Prostate gland (tissue), 2 donors: ENCODE measurements around the gene TUSC1. TPM values are rescaled to one million over a fixed set of nuclear protein-coding genes. Genes with fewer than 3 reads are reported as not detected.
"Not testable (repeated sequence)": the region's sequence is repeated elsewhere in the genome, so short reads cannot be mapped to it uniquely, and the experiment has no call there.

ENCODE experiments used
- DNase-seq: peaks from one replicate; pipeline ENCODE4 v3.0.0-alpha.2; 2019; ENCODE audit warnings: low spot score
- H3K27ac ChIP-seq, 2 donors: fragments of 200-600 bp; sonication (generic); 2 replicates each; pipeline ENCODE4 v1.5.1; 2017 to 2019
- H3K27me3 ChIP-seq: fragments of 200-600 bp; sonication (generic); replicated peaks from 2 replicates; pipeline ENCODE4 v1.5.1; 2019; ENCODE audit not compliant: insufficient read depth
- H3K36me3 ChIP-seq, 2 donors: fragments of 200-600 bp; sonication (generic); 1 replicate in 1 of 2; 2 replicates in 1 of 2; pipeline versions ENCODE4 v1.5.1 to v1.8.1; 2017 to 2019
- H3K4me1 ChIP-seq: fragments of 200-600 bp; sonication (generic); replicated peaks from 2 replicates; pipeline ENCODE4 v1.5.1; 2019
- H3K4me3 ChIP-seq, 2 donors: fragments of 200-600 bp; sonication (generic); 2 replicates each; pipeline ENCODE4 v1.5.1; 2017 to 2019
- H3K9me3 ChIP-seq: fragments of 200-600 bp; sonication (generic); 2 replicates; pipeline ENCODE4 v1.5.1; 2017
- POLR2A ChIP-seq: fragments of 450-650 bp; IDR thresholded peaks from one replicate; pipeline ENCODE4 v1.6.1; 2016; ENCODE audit warnings: antibody characterized with exemption, mild to moderate bottlenecking
- POLR2AphosphoS5 ChIP-seq: sonication (generic); formaldehyde crosslinking; IDR thresholded peaks from one replicate; pipeline ENCODE4 v1.6.1; 2017; ENCODE audit warnings: antibody characterized with exemption
- WGBS: methylation state at CpG from one replicate; pipeline ENCODE4 v1.1.5; 2018; 5-methylcytosine and 5-hydroxymethylcytosine counted together
- intact Hi-C: fragments of 100-400 bp; cut with DNase I; formaldehyde crosslinking; loops from one replicate; pipeline ENCODE4 v1.14.2; 2022
- total RNA-seq, 2 donors: library from RNA; depleted of rRNA; stranded (reverse); fragments of >200 nt; gene quantifications; one replicate each; pipeline ENCODE4 v1.1.0, GENCODE V29; 2016
- TF ChIP-seq, protein P1 (sequence below), 4 experiments: fragments of 200-600 bp in 2 of 4; fragments of 450-650 bp in 2 of 4; sonication (generic) in 2 of 4; IDR thresholded peaks; 1 replicate in 3 of 4; 2 replicates in 1 of 4; pipeline ENCODE4 v1.5.1; 2016 to 2019; ENCODE audit warnings: antibody characterized with exemption in 4 of 4, mild to moderate bottlenecking in 2 of 4, moderate library complexity in 2 of 4

The TUSC1 gene
- total RNA-seq, 2 donors from 2014 or later, result 35.6 to 37.2 TPM

DNA sequence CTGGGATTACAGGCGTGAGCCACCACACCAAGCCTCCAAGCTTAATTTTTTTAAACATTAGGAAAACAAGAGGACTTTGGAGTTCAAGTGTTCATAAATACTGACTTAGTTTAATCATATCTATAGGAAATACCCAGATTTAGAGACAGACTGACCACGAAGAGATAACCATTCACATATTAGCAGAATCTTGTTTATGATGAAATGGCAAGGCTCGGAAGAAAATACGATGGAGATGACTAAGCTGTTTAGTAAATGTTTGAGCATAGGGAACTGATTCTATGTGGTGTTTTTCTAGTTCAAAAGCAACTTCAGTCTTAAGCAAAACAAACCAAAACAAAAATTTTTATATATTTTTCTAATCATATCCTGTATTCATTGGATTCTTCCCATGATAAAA lies 13.5 kb upstream of the TUSC1 start:
- H3K36me3 ChIP-seq, result no peaks in the 10 kb centered on the region
- no peak for DNase-seq
- H3K4me3 ChIP-seq, result no peak overlapping the region
- intact Hi-C loops, result no loop called here
- TF ChIP-seq POLR2A, result no peak
- no peak for TF ChIP-seq POLR2AphosphoS5
- TF ChIP-seq, protein P1, sequence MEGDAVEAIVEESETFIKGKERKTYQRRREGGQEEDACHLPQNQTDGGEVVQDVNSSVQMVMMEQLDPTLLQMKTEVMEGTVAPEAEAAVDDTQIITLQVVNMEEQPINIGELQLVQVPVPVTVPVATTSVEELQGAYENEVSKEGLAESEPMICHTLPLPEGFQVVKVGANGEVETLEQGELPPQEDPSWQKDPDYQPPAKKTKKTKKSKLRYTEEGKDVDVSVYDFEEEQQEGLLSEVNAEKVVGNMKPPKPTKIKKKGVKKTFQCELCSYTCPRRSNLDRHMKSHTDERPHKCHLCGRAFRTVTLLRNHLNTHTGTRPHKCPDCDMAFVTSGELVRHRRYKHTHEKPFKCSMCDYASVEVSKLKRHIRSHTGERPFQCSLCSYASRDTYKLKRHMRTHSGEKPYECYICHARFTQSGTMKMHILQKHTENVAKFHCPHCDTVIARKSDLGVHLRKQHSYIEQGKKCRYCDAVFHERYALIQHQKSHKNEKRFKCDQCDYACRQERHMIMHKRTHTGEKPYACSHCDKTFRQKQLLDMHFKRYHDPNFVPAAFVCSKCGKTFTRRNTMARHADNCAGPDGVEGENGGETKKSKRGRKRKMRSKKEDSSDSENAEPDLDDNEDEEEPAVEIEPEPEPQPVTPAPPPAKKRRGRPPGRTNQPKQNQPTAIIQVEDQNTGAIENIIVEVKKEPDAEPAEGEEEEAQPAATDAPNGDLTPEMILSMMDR (IDR thresholded peaks at IDR 0.05), result no peak
- no peaks in the 10 kb centered on the region for H3K9me3 ChIP-seq
- WGBS, result 93% methylated on average over 4 of the region's 4 CpGs
- H3K27ac ChIP-seq, result no peak overlapping the region
- H3K27me3 ChIP-seq, result no peaks in the 10 kb centered on the region
- H3K4me1 ChIP-seq, result no peaks in the 10 kb centered on the region

DNA sequence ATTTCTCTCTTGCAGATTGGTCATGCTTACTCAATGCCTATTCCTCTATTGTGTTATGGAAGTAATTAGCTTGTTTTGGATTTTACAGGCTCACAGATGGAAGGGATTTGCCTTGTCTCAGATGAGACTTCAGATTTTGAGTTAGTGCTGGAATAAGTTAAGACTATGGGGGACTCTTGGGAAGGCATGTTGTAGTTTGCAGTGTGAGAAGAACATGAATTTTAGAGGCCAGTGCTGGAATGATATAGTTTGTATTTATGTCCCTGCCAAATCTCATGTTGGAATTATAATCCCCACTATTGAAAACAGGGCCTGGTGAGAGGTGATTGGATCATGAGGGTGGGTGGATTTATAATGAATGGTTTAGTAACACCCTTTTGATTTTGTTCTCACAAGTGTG lies 6.1 kb upstream of the TUSC1 start:
- no peaks in the 10 kb centered on the region for H3K9me3 ChIP-seq
- DNase-seq, result no peak
- H3K4me1 ChIP-seq, result no peaks in the 10 kb centered on the region
- no peaks in the 10 kb centered on the region for H3K36me3 ChIP-seq
- H3K27ac ChIP-seq, result no peak overlapping the region
- no peaks in the 10 kb centered on the region for H3K27me3 ChIP-seq
- no peak overlapping the region for H3K4me3 ChIP-seq
- intact Hi-C loops, result no loop called here
- TF ChIP-seq, protein P1 (IDR thresholded peaks at IDR 0.05), result no peak
- no peak for TF ChIP-seq POLR2AphosphoS5
- no peak for TF ChIP-seq POLR2A

DNA sequence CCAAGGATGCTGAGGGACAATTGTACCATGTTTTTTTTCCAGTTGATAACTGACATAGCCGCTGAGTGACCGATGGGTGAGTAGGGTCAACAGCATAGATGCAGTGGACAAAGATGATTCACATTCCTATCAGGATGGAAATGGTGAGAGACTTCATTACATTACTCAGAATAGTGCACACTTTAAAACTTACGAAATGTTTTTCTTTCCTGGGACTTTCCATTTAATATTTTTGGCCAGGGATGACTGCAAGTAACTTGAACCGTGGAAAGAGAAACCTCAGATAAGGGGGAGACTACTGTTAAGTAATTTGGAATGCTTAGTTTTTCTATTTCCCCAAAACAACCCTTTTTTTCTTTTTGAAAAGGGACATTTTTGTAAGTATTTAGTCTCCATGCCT lies 3.0 kb upstream of the TUSC1 start:
- no peak overlapping the region for H3K4me3 ChIP-seq
- H3K9me3 ChIP-seq, result no peaks in the 10 kb centered on the region
- intact Hi-C loops, result no loop called here
- no peak for DNase-seq
- no peaks in the 10 kb centered on the region for H3K27me3 ChIP-seq
- no peaks in the 10 kb centered on the region for H3K36me3 ChIP-seq
- 57% methylated on average over 4 of the region's 4 CpGs for WGBS
- no peak for TF ChIP-seq POLR2AphosphoS5
- TF ChIP-seq, protein P1 (IDR thresholded peaks at IDR 0.05), result no peak
- TF ChIP-seq POLR2A, result no peak
- H3K27ac ChIP-seq, result no peak overlapping the region
- H3K4me1 ChIP-seq, result no peaks in the 10 kb centered on the region

DNA sequence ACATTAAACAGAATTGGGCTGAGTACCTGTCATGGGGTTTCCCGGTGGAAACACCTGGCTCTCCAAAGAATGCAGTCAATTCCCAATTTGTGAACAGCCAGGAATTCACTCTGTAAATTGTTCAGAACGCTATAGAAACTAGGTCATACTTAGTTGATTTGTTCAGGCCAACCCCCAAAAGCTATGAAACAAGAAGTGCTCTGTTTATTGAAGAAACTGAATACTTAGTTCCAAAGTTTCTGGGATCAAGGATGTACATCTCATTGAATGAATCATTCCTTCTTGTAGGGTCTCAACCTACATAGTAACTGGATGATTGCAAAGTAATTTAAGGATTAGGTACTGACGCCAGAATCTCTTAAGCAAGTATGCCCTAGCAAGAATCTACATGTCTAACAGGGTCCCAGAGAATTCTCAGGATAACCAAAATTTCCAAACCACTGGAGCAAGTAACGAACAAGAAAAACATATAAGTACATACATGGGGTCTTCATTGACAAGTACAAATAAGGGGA lies 659 bp upstream of the TUSC1 start:
- Histone ChIP-seq H3K36me3 (no peaks in the 10 kb centered on the region), H3K9me3 (no peaks in the 10 kb centered on the region), H3K27ac (peak overlapping the region; percentile 97 to 98), H3K27me3 (no peaks in the 10 kb centered on the region), H3K4me3 (peak overlapping the region; percentile 63 to 85), H3K4me1 (no peaks in the 10 kb centered on the region)
- DNase-seq, result no peak
- TF ChIP-seq POLR2AphosphoS5, result no peak
- TF ChIP-seq POLR2A, result no peak
- TF ChIP-seq, protein P1 (IDR thresholded peaks at IDR 0.05), result no peak
- intact Hi-C loops, result no loop called here
- WGBS, result 36% methylated on average over 4 of the region's 4 CpGs

GRCh38 chr9:25677301-25678146 lies 720 bp downstream of the TUSC1 start:
- Histone ChIP-seq H3K36me3 (no peaks in the 10 kb centered on the region), H3K27me3 (no peaks in the 10 kb centered on the region), H3K4me3 (peak overlapping the region; percentile 63 to 85), H3K27ac (peak overlapping the region; percentile 97 to 98), H3K9me3 (no peaks in the 10 kb centered on the region), H3K4me1 (no peaks in the 10 kb centered on the region)
- intact Hi-C loops, result no loop called here
- peak; percentile 81 for DNase-seq
- peak; percentile 72 for TF ChIP-seq POLR2A
- TF ChIP-seq POLR2AphosphoS5, result peak; percentile 76
- TF ChIP-seq, protein P1 (IDR thresholded peaks at IDR 0.05), result no peak
- under 1% methylated on average over 67 of the region's 77 CpGs for WGBS

DNA sequence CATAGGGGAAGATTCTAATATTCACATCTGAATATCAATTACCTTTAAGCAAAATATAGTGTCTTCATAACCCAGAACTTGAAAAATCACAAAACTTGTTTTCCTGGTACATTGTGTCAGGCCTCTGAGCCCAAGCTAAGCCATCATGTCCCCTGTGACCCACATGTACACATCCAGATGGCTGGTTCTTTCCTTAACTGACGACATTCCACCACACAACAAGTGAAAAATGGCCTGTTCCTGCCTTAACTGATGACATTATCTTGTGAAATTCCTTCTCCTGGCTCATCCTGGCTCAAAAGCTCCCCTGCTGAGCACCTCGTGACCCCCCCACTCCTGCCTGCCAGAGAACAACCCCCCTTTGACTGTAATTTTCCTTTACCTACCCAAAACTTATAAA lies 2.4 kb downstream of the TUSC1 start:
- H3K36me3 ChIP-seq, intact Hi-C loops, H3K27ac ChIP-seq, H3K4me1 ChIP-seq, H3K4me3 ChIP-seq, H3K27me3 ChIP-seq, H3K9me3 ChIP-seq, DNase-seq: not testable (repeated sequence)
- WGBS, result 84% methylated on average over 2 of the region's 2 CpGs
